ENCODE measurements around the gene DPP10.
"Not testable (repeated sequence)": the region's sequence is repeated elsewhere in the genome, so short reads cannot be mapped to it uniquely, and the experiment has no call there.

Gene DPP10

DNA sequence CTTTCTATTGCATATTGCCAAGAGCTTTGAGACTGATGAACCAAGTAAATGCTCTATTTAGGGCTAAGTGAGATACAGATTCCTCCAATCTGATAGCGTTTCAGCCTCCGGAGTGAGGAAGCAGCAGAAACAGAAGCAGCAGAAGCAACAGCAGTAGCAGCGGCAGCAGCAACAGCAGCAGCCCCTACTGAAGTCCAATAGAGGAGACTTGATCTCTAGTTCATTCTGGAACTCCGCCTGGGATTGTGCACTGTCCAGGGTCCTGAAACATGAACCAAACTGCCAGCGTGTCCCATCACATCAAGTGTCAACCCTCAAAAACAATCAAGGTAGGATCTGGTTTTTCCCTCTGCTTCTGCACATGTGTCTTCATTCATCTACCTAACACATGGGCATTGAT lies at the start of gene DPP10:
Gene DPP10 (plus strand): TSS at position 132 of the 400 bp plus-strand sequence.
- DNase-seq (ENCODE audit: low read depth in 2 of 2), result no peak

- no peak for DNase-seq (ENCODE audit: low read depth in 2 of 2)
These were observed 41.6 kb upstream of the DPP10 start for GRCh38 chr2:114400890-114401289.

- DNase-seq (ENCODE audit: low read depth in 2 of 2), result no peak
These were observed 37.0 kb upstream of the DPP10 start for GRCh38 chr2:114405247-114406116.

DNA sequence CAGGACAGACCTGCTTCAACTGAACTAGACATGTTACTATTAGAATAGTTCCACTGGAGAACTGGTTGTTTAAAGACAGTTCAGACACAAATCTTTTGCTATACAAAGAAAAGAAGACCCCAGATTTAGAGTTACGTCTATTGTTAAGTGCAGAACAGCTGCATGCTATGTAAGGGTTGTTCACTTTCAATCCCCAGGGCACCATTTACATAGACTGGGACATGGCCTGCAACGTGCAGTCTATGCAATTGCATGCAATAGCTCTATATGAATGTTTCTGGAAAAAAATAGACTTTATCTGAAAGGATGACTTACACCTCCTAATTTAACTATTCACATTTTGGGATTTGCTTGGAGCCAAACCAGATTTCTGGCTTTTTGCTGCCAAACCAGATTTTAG lies 36.1 kb upstream of the DPP10 start:
- no peak for DNase-seq (ENCODE audit: low read depth in 2 of 2)

- DNase-seq (ENCODE audit: low read depth in 2 of 2), result not testable (repeated sequence)
These were observed 35.1 kb upstream of the DPP10 start for GRCh38 chr2:114407353-114407752.

- DNase-seq (ENCODE audit: low read depth in 2 of 2), result no peak
These were observed 20.7 kb upstream of the DPP10 start for GRCh38 chr2:114421781-114422180.

GRCh38 chr2:114424699-114425098 lies 17.7 kb upstream of the DPP10 start:
- DNase-seq (ENCODE audit: low read depth in 2 of 2), result no peak

DNA sequence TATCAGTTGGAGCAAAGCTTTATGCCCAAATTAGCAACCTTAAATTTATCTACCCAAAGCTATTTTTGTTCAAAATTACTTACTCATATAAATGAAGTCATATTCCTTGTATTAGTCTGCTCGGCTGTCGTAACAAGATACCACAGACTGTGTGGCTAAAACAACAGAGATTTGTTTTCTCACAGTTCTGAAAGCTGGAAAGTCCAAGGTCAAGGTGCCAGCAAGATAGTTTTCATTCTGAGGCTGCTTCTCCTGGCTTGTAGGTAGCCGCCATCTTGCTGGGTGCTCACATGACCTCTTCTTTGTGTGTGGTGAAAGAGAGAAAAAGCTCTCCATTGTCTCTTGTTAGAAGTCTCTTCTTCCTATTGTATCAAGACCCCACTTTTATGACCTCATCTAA lies 15.7 kb upstream of the DPP10 start:
- DNase-seq (ENCODE audit: low read depth in 2 of 2), result no peak

GRCh38 chr2:114436329-114436728 lies 6.1 kb upstream of the DPP10 start:
- DNase-seq (ENCODE audit: low read depth in 2 of 2), result no peak

DNA sequence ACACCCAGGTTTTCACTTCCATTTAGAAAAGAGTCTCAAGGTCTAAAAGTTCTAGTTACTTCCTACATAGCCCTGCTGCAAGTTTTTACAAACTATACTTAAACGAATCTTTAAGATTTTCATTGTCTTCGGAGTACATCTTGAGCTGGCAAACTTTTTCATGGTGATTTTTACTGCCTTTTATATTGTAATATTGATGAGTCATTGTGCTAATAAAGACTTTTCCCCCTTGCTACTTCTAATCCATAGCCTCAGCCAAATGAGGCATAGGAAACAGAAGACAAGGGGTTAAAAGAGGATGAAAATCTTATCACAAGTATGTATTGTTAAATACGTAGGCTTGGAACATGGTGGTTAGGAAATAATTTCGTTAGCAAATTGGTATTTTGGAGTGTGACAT lies 4.1 kb downstream of the DPP10 start:
- DNase-seq (ENCODE audit: low read depth in 2 of 2), result no peak

GRCh38 chr2:114450639-114451038 lies 8.2 kb downstream of the DPP10 start:
- DNase-seq (ENCODE audit: low read depth in 2 of 2), result no peak

DNA sequence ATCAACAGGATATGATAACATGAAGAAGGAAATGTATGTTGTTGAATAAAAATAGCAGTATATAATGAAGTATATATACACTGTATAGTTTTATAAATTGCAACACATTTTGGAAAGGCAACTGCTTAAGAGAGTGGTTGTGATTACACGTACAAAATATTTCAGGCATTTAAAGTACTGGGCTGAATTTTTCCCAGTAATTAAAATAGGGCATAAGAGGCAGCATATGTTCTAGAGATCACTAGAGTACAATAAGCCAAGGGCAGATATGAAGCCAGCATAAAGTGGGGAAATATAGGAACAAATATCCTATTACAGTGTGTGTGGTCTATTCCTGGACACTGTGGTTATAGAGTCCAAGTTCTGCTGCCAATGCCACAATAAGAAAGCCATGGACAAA lies 14.1 kb downstream of the DPP10 start:
- DNase-seq (ENCODE audit: low read depth in 2 of 2), result no peak

- DNase-seq (ENCODE audit: low read depth in 2 of 2), result no peak
These were observed 15.5 kb downstream of the DPP10 start for GRCh38 chr2:114457956-114458355.

- no peak for DNase-seq (ENCODE audit: low read depth in 2 of 2)
These were observed 18.7 kb downstream of the DPP10 start for GRCh38 chr2:114461116-114461515.

GRCh38 chr2:114464961-114465706 lies 22.7 kb downstream of the DPP10 start:
- no peak for DNase-seq (ENCODE audit: low read depth in 2 of 2)

- no peak for DNase-seq (ENCODE audit: low read depth in 2 of 2)
These were observed 25.9 kb downstream of the DPP10 start for GRCh38 chr2:114468343-114468742.

DNA sequence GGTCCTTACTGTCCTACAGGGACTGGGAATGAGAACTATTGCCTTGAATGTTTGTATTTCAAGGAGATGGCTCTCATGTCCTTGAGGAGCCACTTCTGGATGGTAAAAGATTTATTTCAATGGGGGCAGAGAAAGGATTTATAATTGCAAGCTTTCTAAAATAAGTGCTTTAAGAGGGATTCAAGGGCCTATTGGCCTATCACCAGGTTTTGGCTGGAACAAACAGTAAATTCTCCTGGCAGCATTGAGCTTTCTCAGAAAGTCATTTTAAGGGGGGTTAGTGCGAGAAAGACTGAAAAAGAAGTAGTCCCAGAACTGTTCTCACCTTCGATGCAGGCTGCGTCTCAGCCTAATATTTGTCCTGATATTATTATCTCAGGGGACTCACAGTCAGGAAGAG lies 29.8 kb downstream of the DPP10 start:
- no peak for DNase-seq (ENCODE audit: low read depth in 2 of 2)

DNA sequence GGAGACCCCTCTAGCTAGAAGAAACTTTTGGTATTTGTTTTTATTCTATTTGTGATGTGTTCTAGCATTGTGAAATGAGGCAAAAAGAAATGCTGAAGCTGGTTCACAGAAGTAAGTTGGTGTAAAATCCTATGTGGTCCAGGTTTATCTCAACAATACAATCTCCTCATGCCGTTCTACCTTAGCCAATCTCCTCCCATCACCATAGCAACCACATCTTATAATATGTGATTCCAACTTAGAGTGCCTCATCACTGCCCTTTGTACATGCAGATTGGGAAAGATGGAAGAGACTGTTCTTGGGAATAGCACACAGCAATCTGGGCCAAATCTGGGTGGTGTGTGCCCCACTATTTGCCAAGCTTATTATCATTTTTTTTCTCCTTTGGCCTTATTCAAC lies 30.3 kb downstream of the DPP10 start:
- no peak for DNase-seq (ENCODE audit: low read depth in 2 of 2)

DNA sequence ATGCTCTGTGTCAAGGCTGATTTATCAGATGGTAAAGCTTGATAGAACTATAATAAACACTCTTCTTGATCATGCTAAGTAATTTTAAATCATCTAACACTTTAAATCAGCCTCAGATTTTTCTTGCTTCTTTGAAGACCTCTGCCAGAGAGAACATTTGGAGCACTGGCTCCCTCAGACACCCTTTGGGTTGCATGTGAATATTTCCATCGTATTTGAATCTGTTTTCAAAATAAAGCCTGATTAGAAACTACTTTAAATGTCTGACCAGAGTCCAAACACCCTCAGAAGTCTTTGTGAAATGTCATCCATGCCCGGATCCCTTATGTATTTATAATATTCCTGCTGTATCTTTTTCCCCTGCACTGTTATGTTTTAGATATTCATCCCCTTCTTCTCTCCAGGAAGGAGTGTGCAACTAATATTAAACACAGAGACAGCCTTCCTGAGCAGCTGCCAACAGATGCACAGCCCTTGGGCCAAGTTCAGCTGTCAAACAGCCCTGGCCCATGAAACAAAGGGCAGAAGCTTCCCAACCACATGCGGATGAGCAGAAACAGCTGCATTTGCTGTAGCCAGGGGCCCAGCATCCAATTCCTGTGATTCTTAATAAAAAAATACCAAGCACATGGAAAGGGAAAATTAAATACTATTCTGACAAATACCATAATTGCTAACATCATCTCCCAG lies 46.5 kb downstream of the DPP10 start:
- DNase-seq (ENCODE audit: low read depth in 2 of 2), result no peak

GRCh38 chr2:114495046-114495445 lies 52.6 kb downstream of the DPP10 start:
- DNase-seq (ENCODE audit: low read depth in 2 of 2), result no peak

GRCh38 chr2:114496959-114497358 lies 54.5 kb downstream of the DPP10 start:
- DNase-seq (ENCODE audit: low read depth in 2 of 2), result no peak

GRCh38 chr2:114499101-114499500 lies 56.7 kb downstream of the DPP10 start:
- DNase-seq (ENCODE audit: low read depth in 2 of 2), result no peak

- DNase-seq (ENCODE audit: low read depth in 2 of 2), result no peak
These were observed 65.3 kb downstream of the DPP10 start for GRCh38 chr2:114507744-114508143.
